CD4-positive, alpha-beta T cell treated with Interleukin-2 at 100 ng/mL for 4 hours (primary cell): ENCODE measurements around the gene KIAA1671.

Source experiments
- DNase-seq: peaks from one replicate; pipeline ENCODE4 v3.0.0-alpha.2; 2020; ENCODE audit warnings: low spot score

The KIAA1671 gene

DNA sequence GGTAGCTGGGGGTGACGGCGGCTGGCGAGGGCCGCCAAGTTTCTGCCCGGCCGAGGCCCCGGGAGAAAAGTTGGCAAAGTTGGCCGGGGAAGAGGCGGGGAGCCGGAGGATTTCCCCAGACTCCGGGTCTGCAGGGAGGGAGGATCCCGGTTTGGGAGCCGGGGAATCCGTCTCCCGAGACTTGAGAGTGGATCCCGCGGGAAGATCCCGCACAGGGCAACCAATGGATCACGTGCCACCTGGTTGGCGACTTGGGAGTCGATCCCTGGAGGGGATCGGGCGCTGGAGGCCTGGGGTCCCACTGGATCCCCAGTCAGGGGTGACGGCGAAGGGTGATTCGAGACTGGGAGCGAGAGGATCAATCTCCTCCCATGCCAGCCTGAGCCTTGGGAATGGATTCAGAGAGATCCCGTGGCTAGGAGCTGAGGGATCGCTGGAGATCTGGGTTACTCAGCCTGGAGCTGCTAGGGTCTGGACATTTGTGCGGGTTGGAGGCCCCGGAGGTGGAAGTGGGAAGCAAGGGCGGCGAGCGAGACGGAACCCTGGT is 394 bp downstream of the KIAA1671 start:
- no peak for DNase-seq

- DNase-seq = no peak
Observed at GRCh38 chr22:24953384-24954113, 1.0 kb downstream of the KIAA1671 start.

GRCh38 chr22:24954114-24954463 is 1.6 kb downstream of the KIAA1671 start:
- no peak for DNase-seq

DNA sequence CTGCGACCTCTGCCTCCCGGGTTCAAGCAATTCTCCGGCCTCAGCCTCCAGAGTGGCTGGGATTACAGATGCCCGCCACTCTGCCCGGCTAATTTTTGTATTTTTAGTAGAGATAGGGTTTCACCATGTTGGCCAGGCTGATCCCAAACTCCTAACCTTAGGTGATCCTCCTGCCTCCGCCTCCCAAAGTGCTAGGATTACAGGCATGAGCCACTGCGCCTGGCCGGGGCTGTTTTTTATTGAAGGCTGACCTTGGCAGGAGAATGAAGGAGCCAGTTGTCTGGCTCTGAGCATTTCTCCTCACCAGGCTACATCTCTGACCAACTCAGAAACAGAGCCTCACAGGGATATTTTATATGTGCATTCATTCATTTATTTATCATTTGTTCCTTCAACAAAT is 2.3 kb downstream of the KIAA1671 start:
- DNase-seq = no peak

GRCh38 chr22:24957043-24957442 is 4.5 kb downstream of the KIAA1671 start:
- no peak for DNase-seq

DNA sequence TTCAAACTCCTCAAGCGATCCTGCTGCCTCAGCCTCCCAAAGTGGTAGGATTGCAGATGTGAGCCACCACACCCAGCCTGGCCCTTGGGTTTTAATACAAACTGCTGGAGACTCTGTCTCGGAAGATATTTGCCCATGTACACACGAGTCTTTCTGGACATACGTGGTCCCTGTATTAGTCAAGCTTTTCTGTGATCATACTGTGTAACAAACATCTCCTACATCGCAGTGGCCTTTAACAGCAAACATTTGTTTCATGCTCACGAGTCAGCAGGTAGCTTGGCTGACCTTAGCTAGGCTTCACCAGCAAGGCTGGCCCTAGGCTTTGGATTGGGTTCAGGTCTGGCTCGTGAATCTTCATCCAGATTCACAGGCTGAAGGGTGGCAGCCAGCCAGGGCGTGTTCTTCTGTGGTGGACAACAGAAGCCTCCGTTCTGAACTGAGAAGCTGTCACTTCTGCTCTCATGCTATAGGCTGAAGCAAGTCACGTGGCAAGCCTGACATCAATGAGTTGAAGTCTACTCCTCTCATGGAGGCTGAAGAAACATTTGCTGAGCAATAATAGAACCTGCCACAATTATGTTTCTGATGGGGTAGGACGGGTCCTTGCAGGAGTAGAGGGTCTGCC is 8.8 kb downstream of the KIAA1671 start:
- DNase-seq = no peak

DNA sequence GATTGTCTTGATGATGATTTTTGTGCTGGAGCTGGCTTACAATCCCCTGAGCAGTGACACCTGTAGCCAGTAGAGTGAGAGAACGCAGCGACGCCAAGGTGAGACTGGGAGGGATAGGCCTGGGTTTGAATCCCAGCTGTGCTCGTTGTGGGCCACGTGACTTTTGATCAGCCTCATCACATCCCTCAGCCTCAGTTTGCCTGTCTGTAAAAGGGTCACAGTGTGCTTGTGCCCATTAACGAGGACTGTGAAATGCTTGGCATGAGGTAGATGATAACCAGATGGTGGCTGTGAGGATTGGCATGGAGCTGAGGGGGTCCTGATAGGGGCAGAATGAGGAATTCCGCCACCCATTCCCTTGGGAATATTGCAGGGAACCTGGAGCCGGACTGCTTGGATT is 9.6 kb downstream of the KIAA1671 start:
- no peak for DNase-seq

DNA sequence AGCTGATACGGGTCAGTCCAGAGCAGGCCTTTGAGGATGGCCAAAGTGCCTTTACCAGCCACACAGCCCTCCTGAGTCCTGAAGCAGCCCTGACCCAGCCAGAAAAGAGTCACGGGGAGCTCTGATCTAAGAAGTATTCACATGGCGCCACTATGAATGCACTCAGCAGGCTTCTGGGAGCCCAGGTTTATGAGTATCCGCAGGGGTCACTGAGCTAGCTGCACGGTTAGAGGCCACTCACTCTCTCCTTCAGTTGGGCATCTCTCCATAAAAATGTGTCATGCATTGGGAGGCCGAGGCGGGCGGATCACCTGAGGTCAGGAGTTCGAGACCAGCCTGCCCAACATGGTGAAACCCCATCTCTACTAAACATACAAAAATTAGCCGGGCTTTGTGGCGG is 10.3 kb downstream of the KIAA1671 start:
- DNase-seq = no peak

GRCh38 chr22:24964441-24964840 is 11.9 kb downstream of the KIAA1671 start:
- DNase-seq = no peak

- no peak for DNase-seq
Observed at GRCh38 chr22:24965822-24966626, 13.5 kb downstream of the KIAA1671 start.

DNA sequence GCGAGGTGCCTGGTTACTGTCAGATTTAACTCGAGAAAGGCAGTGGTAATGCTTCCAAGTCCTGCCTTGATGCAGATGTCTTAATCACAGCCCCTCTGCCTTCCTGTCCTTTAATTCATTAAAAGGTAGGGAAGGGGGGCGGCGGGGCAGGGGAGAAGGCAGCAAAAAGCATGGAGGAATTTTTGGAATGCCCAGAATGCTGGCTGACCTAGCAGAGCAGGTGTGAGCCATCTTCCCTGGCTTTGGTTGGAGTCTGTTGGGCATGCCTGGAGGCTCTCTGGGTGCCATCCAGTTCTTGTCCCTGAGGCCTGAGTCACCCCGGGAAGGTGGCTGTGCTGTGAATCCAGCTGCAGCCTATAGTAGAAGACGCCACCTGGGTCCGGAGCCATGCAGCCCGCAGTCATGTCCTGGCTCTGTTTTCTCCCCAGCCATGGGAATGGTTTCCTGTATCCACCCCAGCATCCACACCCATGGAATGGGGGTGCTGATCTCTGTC is 15.6 kb downstream of the KIAA1671 start:
- no peak for DNase-seq

- no peak for DNase-seq
Observed at GRCh38 chr22:24969560-24970301, 17.2 kb downstream of the KIAA1671 start.

DNA sequence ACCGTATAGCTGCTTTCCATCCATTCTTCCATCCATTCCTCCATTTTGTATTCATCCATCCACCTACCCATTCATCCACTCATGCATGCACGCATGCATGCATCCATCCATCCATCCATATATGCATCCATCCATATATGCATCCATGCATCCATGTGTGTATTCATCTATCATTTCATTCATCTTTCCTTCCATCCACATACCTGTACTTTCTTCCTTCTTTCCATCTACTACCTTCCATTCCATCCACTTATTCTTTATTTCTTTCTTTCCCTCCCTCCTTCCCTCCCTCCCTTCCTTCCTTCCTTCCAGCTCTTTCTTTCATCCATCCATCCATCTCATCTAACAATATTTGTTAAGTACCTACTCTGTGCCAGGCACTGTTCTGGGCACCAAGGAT is 19.9 kb downstream of the KIAA1671 start:
- DNase-seq = no peak

- DNase-seq = no peak
Observed at GRCh38 chr22:24973872-24974271, 21.4 kb downstream of the KIAA1671 start.

DNA sequence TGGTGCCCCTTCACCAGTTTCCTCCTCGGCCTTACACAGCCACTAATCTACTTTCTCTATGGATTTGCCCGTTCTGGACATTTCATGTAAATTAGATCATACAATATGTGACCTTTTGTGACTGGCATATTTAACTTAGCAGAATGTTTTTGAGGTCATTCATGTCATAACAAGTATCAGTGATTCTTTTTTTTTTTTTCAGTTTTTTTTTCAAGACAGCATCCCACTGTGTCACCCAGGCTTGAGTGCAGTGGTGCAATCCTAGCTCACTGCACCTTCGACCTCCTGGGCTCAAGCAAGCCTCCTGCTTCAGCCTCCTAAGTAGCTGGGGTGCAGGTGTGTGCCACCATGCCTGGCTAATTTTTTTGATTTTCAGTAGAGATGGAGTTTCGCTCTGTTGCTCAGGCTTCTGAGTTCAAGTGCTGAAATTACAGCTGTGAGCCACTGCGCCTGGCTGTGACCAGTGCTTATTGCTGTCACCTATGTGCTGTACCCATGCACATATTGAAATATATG is 22.7 kb downstream of the KIAA1671 start:
- no peak for DNase-seq

DNA sequence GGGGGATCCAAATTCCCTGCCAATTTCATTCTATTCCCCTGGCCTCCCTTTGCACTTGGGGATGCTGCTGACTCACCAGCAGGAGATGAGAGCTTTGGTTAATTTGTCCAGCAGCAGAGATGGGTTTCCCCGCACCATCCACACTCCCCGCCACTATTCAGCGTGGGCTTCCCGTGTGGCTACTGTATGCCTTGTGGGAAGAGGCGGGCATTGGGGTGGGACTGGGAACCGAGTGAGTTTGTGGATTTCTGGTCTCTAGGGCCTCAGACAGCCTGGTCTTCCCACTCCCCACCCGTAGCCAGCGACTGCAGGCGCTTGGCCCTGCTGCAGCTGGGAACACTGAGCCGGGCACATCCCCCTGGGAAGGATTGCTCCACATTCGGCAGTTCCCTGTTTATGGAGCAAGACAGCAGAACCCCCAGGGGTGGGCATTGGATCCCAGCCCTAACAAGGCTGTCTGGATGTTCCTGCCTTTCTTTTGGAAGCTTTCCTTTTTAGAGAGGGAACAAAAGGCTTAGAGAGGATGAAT is 23.4 kb downstream of the KIAA1671 start:
- no peak for DNase-seq

DNA sequence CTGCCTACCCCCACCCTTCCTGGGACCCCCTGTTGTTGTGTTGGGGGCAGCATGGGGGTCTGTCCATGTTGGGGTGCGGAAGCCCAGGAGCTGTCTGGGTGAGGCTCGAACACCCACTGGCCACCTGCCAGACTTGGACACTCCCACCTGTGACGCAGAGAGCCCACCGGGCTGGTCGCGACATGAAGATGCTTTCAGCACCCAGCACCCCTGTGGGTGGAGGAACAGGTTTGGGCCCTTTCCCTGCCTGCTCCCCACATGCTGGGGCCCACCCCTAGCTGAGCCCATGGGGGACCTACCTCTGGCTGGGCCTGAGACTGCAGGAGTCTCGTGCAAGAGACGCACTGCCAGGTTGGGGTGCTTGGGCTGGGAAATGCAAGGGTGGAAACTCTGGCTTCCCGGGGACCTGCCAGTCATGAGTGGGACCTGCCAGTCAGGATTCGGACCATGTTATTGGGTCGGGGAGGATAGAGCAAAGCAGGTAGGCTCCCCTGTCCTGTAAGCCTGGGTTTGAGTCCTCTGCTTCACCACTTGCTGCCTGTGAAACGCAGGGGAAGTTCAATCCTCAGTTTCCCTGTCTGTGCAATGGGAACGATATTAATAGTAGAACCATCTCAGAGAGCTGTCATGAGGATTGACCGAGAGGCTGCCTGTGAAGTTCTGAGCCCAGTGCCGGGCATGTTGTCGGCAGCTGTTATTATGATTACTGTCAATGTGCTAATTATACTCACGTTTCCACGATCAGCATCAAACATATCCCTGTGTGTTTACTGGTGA is 24.1 kb downstream of the KIAA1671 start:
- DNase-seq = no peak

GRCh38 chr22:24977370-24978221 is 25.1 kb downstream of the KIAA1671 start:
- no peak for DNase-seq

DNA sequence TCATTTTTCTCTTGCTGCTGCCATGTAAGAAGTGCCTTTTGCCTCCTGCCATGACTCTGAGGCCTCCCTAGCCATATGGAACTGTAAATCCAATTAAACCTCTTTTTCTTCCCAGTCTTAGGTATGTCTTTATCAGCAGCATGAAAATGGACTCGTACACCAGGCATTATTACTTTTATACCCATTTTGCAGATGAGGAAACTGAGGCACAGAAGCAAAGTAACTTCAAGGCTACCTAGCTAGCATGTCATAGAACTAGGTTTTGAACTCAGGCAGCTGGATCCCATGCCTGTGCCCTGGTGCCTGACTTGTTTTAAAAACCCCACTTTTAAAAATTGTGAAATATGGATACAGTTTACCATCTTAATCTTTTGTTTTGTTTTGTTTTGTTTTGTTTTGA is 25.8 kb downstream of the KIAA1671 start:
- no peak for DNase-seq

- no peak for DNase-seq
Observed at GRCh38 chr22:24981066-24981465, 28.6 kb downstream of the KIAA1671 start.
